NCI-H82 treated with DMSO at 0.1 percent for 48 hours (cell line): Measurements from ENCODE around the gene LRRC4C.
A peak's percentile ranks its signal among the peaks of the same experiment; 100 is the strongest.
"Not testable (repeated sequence)": the region's sequence is repeated elsewhere in the genome, so short reads cannot be mapped to it uniquely, and the experiment has no call there.

Experiments
- DNase-seq: peaks from one replicate; lab custom pipeline; 2025; ENCODE audit not compliant: unreplicated experiment; lab: John Stamatoyannopoulos, UW

The LRRC4C gene

GRCh38 chr11:40188848-40189247 lies 1270.6 kb downstream of the LRRC4C start:
- peak; percentile 11 for DNase-seq

GRCh38 chr11:40187295-40187694 lies 1272.2 kb downstream of the LRRC4C start:
- no peak for DNase-seq

- DNase-seq: no peak
Measured at GRCh38 chr11:40186437-40187263, 1272.8 kb downstream of the LRRC4C start.

- no peak for DNase-seq
Measured at GRCh38 chr11:40185793-40186192, 1273.7 kb downstream of the LRRC4C start.

- DNase-seq: no peak
Measured at GRCh38 chr11:40183073-40184064, 1276.1 kb downstream of the LRRC4C start.

GRCh38 chr11:40179541-40179940 lies 1279.9 kb downstream of the LRRC4C start:
- DNase-seq: no peak

GRCh38 chr11:40178470-40178869 lies 1281.0 kb downstream of the LRRC4C start:
- no peak for DNase-seq

GRCh38 chr11:40175980-40176379 lies 1283.5 kb downstream of the LRRC4C start:
- no peak for DNase-seq

- no peak for DNase-seq
Measured at GRCh38 chr11:40170078-40170477, 1289.4 kb downstream of the LRRC4C start.

- no peak for DNase-seq
Measured at GRCh38 chr11:40168414-40168813, 1291.0 kb downstream of the LRRC4C start.

GRCh38 chr11:40167805-40168204 lies 1291.6 kb downstream of the LRRC4C start:
- not testable (repeated sequence) for DNase-seq

- DNase-seq: no peak
Measured at GRCh38 chr11:40166892-40167291, 1292.6 kb downstream of the LRRC4C start.

GRCh38 chr11:40162901-40163883 lies 1296.3 kb downstream of the LRRC4C start:
- DNase-seq: no peak

GRCh38 chr11:40161854-40162410 lies 1297.5 kb downstream of the LRRC4C start:
- DNase-seq: no peak

GRCh38 chr11:40160418-40160817 lies 1299.0 kb downstream of the LRRC4C start:
- no peak for DNase-seq

GRCh38 chr11:40149721-40150120 lies 1309.7 kb downstream of the LRRC4C start:
- no peak for DNase-seq

- DNase-seq: no peak
Measured at GRCh38 chr11:40140560-40140959, 1318.9 kb downstream of the LRRC4C start.

GRCh38 chr11:40139536-40139935 lies 1319.9 kb downstream of the LRRC4C start:
- DNase-seq: no peak

GRCh38 chr11:40139066-40139465 lies 1320.4 kb downstream of the LRRC4C start:
- no peak for DNase-seq
